ENCODE results near the gene ALOX5. TPM values are rescaled to one million over a fixed set of nuclear protein-coding genes. Genes with fewer than 3 reads are reported as not detected.

Gene ALOX5
- polyA plus RNA-seq, 1 of the 3 experiments (the other 2 are of a cell fraction): not detected

DNA sequence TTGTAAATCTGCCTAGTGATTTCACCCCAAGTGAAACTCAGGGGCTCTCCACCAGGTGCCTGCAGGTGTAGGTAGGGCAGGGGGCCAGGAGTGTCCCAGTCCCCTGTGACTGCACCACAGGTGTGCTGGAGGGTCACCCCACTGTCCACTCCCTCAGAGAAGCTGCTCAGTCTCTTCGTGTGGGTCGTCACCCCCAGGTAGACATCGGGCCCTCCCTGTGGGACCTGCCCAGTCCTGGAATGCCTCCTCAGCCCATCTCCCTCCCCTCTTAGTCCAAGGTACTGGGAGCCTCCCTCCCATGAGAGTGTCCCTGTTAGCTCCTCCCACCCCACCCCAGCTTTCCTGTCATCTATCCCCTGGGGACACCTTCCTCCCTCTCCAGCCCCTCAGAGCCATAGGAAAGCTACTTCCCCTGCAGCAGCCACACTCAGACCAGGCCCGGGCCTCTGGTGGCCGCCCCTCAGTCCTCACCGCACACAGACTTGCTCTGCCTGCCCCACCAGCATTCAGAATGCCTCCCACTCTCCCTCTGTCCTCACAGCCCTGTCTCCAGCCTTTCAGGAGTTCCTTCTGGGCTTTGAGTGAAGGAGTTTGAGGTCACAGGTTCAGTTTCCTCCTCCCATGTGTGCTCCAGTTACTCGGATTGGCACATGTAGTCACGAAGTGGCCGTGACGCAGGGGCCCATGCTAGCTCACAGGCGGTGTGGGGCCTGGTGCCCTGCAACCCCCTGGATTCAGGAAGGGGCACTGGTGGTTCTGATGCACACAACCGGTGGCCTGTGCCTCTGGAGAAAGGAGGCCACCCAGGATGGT is 5.1 kb downstream of the ALOX5 start:
- no peaks in the 10 kb centered on the region for H3K9me2 ChIP-seq
- no peak overlapping the region for H3K9ac ChIP-seq
- CTCF ChIA-PET: interaction anchor here (0.8 kb wide), 1 partner anchor 129 kb away, joined by 3 read pairs; no protein-coding TSS in a partner anchor
- peaks cover 42% of the 10 kb centered on the region for H3K27me3 ChIP-seq (ENCODE audit: insufficient read depth)
- H3K36me3 ChIP-seq (replicated peaks in 1 of 2; ENCODE audit: control insufficient read depth in 1 of 2, insufficient read depth in 2 of 2, low read length in 1 of 2): no peaks in the 10 kb centered on the region
- H3K4me2 ChIP-seq: no peak overlapping the region
- WGBS (ENCODE audit: low lambda C conversion rate): 60% methylated on average over 8 of the region's 12 CpGs
- H3K4me3 ChIP-seq (ENCODE audit: low read depth in 2 of 2, low read length in 1 of 2): no peak overlapping the region
- no peaks in the 10 kb centered on the region for H4K20me1 ChIP-seq (ENCODE audit: insufficient read depth)
- H3F3A ChIP-seq (replicated peaks; ENCODE audit: insufficient read depth): no peaks in the 10 kb centered on the region
- no peak overlapping the region for H2AFZ ChIP-seq (ENCODE audit: low read depth)
- H3K9me3 ChIP-seq: no peaks in the 10 kb centered on the region
- DNase-seq: no peak
- peaks cover 0 to 1% of the 10 kb centered on the region in 2 experiments; a peak in 1 of 4 replicates for H3K4me1 ChIP-seq (ENCODE audit: control insufficient read depth in 1 of 2, insufficient read depth in 2 of 2, low read depth in 1 of 2, low read length in 1 of 2)
- no peaks in the 10 kb centered on the region for H3K79me2 ChIP-seq (ENCODE audit: insufficient read depth)
- POLR2A ChIA-PET: no interaction called here
- TF ChIP-seq, protein P1, sequence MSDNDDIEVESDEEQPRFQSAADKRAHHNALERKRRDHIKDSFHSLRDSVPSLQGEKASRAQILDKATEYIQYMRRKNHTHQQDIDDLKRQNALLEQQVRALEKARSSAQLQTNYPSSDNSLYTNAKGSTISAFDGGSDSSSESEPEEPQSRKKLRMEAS (IDR thresholded peaks at IDR 0.05; ENCODE audit: low read depth): no peak
- TF ChIP-seq SMC3 (IDR thresholded peaks at IDR 0.05; ENCODE audit: low read depth, low read length): no peak
- TF ChIP-seq, protein P2, sequence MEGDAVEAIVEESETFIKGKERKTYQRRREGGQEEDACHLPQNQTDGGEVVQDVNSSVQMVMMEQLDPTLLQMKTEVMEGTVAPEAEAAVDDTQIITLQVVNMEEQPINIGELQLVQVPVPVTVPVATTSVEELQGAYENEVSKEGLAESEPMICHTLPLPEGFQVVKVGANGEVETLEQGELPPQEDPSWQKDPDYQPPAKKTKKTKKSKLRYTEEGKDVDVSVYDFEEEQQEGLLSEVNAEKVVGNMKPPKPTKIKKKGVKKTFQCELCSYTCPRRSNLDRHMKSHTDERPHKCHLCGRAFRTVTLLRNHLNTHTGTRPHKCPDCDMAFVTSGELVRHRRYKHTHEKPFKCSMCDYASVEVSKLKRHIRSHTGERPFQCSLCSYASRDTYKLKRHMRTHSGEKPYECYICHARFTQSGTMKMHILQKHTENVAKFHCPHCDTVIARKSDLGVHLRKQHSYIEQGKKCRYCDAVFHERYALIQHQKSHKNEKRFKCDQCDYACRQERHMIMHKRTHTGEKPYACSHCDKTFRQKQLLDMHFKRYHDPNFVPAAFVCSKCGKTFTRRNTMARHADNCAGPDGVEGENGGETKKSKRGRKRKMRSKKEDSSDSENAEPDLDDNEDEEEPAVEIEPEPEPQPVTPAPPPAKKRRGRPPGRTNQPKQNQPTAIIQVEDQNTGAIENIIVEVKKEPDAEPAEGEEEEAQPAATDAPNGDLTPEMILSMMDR (IDR thresholded peaks at IDR 0.05): no peak
- TF ChIP-seq SIN3A (IDR thresholded peaks at IDR 0.05; ENCODE audit: borderline replicate concordance, low read depth, low read length): no peak
- TF ChIP-seq RXRA (IDR thresholded peaks at IDR 0.05; ENCODE audit: borderline replicate concordance, low read depth): no peak
- TF ChIP-seq, protein P3, sequence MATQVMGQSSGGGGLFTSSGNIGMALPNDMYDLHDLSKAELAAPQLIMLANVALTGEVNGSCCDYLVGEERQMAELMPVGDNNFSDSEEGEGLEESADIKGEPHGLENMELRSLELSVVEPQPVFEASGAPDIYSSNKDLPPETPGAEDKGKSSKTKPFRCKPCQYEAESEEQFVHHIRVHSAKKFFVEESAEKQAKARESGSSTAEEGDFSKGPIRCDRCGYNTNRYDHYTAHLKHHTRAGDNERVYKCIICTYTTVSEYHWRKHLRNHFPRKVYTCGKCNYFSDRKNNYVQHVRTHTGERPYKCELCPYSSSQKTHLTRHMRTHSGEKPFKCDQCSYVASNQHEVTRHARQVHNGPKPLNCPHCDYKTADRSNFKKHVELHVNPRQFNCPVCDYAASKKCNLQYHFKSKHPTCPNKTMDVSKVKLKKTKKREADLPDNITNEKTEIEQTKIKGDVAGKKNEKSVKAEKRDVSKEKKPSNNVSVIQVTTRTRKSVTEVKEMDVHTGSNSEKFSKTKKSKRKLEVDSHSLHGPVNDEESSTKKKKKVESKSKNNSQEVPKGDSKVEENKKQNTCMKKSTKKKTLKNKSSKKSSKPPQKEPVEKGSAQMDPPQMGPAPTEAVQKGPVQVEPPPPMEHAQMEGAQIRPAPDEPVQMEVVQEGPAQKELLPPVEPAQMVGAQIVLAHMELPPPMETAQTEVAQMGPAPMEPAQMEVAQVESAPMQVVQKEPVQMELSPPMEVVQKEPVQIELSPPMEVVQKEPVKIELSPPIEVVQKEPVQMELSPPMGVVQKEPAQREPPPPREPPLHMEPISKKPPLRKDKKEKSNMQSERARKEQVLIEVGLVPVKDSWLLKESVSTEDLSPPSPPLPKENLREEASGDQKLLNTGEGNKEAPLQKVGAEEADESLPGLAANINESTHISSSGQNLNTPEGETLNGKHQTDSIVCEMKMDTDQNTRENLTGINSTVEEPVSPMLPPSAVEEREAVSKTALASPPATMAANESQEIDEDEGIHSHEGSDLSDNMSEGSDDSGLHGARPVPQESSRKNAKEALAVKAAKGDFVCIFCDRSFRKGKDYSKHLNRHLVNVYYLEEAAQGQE (IDR thresholded peaks at IDR 0.05; ENCODE audit: low read depth, low read length): no peak
- no peak for TF ChIP-seq RCOR1 (IDR thresholded peaks at IDR 0.05; ENCODE audit: low read length)
- TF ChIP-seq JUND (IDR thresholded peaks at IDR 0.05): no peak
- TF ChIP-seq YY1 (IDR thresholded peaks at IDR 0.05; ENCODE audit: low read depth): no peak
- TF ChIP-seq MXI1 (IDR thresholded peaks at IDR 0.05; ENCODE audit: low read depth, low read length): no peak
- TF ChIP-seq FOSL2 (IDR thresholded peaks at IDR 0.05; ENCODE audit: borderline replicate concordance, low read depth): no peak
- TF ChIP-seq, protein P4, sequence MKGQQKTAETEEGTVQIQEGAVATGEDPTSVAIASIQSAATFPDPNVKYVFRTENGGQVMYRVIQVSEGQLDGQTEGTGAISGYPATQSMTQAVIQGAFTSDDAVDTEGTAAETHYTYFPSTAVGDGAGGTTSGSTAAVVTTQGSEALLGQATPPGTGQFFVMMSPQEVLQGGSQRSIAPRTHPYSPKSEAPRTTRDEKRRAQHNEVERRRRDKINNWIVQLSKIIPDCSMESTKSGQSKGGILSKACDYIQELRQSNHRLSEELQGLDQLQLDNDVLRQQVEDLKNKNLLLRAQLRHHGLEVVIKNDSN (IDR thresholded peaks at IDR 0.05; ENCODE audit: borderline replicate concordance, low read depth): no peak
- no peak for TF ChIP-seq RAD21 (IDR thresholded peaks at IDR 0.05; ENCODE audit: low read length)
- TF ChIP-seq, protein P5, sequence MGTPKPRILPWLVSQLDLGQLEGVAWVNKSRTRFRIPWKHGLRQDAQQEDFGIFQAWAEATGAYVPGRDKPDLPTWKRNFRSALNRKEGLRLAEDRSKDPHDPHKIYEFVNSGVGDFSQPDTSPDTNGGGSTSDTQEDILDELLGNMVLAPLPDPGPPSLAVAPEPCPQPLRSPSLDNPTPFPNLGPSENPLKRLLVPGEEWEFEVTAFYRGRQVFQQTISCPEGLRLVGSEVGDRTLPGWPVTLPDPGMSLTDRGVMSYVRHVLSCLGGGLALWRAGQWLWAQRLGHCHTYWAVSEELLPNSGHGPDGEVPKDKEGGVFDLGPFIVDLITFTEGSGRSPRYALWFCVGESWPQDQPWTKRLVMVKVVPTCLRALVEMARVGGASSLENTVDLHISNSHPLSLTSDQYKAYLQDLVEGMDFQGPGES (IDR thresholded peaks at IDR 0.05; ENCODE audit: low read depth, low read length): no peak
- no peak for TF ChIP-seq FOXM1 (IDR thresholded peaks at IDR 0.05; ENCODE audit: low read depth)
- no peak for TF ChIP-seq FOXJ3 (CRISPR knock-in tag; IDR thresholded peaks at IDR 0.05)
- TF ChIP-seq ELF1 (IDR thresholded peaks at IDR 0.05): no peak
- TF ChIP-seq GABPA (IDR thresholded peaks at IDR 0.05; ENCODE audit: low read depth): no peak
- TF ChIP-seq, protein P6, sequence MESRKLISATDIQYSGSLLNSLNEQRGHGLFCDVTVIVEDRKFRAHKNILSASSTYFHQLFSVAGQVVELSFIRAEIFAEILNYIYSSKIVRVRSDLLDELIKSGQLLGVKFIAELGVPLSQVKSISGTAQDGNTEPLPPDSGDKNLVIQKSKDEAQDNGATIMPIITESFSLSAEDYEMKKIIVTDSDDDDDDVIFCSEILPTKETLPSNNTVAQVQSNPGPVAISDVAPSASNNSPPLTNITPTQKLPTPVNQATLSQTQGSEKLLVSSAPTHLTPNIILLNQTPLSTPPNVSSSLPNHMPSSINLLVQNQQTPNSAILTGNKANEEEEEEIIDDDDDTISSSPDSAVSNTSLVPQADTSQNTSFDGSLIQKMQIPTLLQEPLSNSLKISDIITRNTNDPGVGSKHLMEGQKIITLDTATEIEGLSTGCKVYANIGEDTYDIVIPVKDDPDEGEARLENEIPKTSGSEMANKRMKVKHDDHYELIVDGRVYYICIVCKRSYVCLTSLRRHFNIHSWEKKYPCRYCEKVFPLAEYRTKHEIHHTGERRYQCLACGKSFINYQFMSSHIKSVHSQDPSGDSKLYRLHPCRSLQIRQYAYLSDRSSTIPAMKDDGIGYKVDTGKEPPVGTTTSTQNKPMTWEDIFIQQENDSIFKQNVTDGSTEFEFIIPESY (IDR thresholded peaks at IDR 0.05; ENCODE audit: borderline replicate concordance, low read depth): no peak
- H3K27ac ChIP-seq (ENCODE audit: low read depth in 2 of 2, low read length in 1 of 2): no peak overlapping the region

Data from SK-N-SH (cell line).